ENCODE measurements around the gene HEG1.

Gene HEG1

GRCh38 chr3:124941771-124942170 lies 114.0 kb downstream of the HEG1 start:
- FAIRE-seq: no peak
- TF ChIP-seq CTCF (IDR thresholded peaks at IDR 0.05; ENCODE audit: insufficient read depth, missing control alignments): no peak
- no peak for DNase-seq (ENCODE audit: insufficient read length, low spot score)

- no peak for DNase-seq (ENCODE audit: insufficient read length, low spot score)
- FAIRE-seq: no peak
- no peak for TF ChIP-seq CTCF (IDR thresholded peaks at IDR 0.05; ENCODE audit: insufficient read depth, missing control alignments)
Observed at GRCh38 chr3:124939661-124940060, 116.1 kb downstream of the HEG1 start.

- FAIRE-seq (no peak), DNase-seq (ENCODE audit: insufficient read length, low spot score) (no peak)
- no peak for TF ChIP-seq CTCF (IDR thresholded peaks at IDR 0.05; ENCODE audit: insufficient read depth, missing control alignments)
Observed at GRCh38 chr3:124938896-124939295, 116.9 kb downstream of the HEG1 start.

GRCh38 chr3:124937049-124937448 lies 118.7 kb downstream of the HEG1 start:
- FAIRE-seq (no peak), DNase-seq (ENCODE audit: insufficient read length, low spot score) (no peak)
- TF ChIP-seq CTCF (IDR thresholded peaks at IDR 0.05; ENCODE audit: insufficient read depth, missing control alignments): no peak

- FAIRE-seq: no peak
- no peak for DNase-seq (ENCODE audit: insufficient read length, low spot score)
- TF ChIP-seq CTCF (IDR thresholded peaks at IDR 0.05; ENCODE audit: insufficient read depth, missing control alignments): no peak
Observed at GRCh38 chr3:124935794-124936542, 119.8 kb downstream of the HEG1 start.

- FAIRE-seq (no peak), DNase-seq (ENCODE audit: insufficient read length, low spot score) (no peak)
- TF ChIP-seq CTCF (IDR thresholded peaks at IDR 0.05; ENCODE audit: insufficient read depth, missing control alignments): no peak
Observed at GRCh38 chr3:124935264-124935663, 120.5 kb downstream of the HEG1 start.

- DNase-seq (ENCODE audit: insufficient read length, low spot score) (no peak), FAIRE-seq (no peak)
- TF ChIP-seq CTCF (IDR thresholded peaks at IDR 0.05; ENCODE audit: insufficient read depth, missing control alignments): no peak
Observed at GRCh38 chr3:124934577-124934976, 121.2 kb downstream of the HEG1 start, which contains the start of gene MUC13. Gene MUC13, minus strand, starts transcription at chr3:124934751. Its CDS starts 39 bp downstream, at chr3:124934712.

Data from D721Med (cell line).